AG09319 (cell line): ENCODE data around the gene SLC25A36.
"Not testable (repeated sequence)": the region's sequence is repeated elsewhere in the genome, so short reads cannot be mapped to it uniquely, and the experiment has no call there.

Experiments
- DNase-seq: peaks from one replicate; pipeline ENCODE4 v3.0.0-alpha.2; 2010; ENCODE audit warnings: low read depth; ENCODE audit errors: extremely low read depth
- TF ChIP-seq, protein P1 (sequence below): IDR thresholded peaks from 2 replicates; pipeline ENCODE4 v1.5.1; 2011; ENCODE audit warnings: low read depth, mild to moderate bottlenecking, inconsistent platforms, low read length, moderate library complexity

The SLC25A36 gene

DNA sequence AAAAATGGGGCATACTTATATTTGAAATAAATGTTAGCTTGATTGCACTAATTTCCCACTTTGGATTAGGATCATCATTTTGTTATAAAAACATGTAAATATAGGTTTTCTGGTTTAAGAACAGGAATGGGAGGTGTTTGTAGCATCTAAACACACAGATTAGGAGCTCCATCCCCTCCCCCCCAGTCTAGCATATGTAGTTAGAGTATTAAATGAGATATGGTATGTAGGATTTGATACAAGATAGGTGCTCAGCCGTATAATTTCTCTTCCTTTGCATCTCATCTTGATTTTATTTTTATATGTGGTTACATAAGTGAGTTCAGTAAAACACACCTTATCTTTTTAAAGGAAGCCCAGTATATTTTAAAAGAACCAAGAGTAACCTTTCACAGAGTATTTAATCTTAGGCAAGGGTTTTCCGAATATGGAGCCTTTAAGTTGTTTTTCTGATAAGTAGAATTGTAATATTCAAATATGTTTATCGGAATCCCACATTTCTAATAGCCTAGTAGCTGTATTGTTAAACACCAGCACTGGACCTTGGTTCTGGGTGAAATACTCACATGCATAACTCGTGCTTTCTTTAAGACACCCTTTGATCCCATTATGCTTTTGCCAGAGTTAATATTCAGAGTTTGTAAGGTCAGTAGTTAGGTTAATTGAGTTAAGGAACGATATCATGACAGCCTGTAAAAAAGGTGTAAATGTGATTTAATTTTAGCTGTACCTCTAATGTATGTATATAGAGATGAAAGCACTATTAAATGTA is 2.3 kb downstream of the SLC25A36 start:
- TF ChIP-seq, protein P1, sequence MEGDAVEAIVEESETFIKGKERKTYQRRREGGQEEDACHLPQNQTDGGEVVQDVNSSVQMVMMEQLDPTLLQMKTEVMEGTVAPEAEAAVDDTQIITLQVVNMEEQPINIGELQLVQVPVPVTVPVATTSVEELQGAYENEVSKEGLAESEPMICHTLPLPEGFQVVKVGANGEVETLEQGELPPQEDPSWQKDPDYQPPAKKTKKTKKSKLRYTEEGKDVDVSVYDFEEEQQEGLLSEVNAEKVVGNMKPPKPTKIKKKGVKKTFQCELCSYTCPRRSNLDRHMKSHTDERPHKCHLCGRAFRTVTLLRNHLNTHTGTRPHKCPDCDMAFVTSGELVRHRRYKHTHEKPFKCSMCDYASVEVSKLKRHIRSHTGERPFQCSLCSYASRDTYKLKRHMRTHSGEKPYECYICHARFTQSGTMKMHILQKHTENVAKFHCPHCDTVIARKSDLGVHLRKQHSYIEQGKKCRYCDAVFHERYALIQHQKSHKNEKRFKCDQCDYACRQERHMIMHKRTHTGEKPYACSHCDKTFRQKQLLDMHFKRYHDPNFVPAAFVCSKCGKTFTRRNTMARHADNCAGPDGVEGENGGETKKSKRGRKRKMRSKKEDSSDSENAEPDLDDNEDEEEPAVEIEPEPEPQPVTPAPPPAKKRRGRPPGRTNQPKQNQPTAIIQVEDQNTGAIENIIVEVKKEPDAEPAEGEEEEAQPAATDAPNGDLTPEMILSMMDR = no peak
- no peak for DNase-seq

DNA sequence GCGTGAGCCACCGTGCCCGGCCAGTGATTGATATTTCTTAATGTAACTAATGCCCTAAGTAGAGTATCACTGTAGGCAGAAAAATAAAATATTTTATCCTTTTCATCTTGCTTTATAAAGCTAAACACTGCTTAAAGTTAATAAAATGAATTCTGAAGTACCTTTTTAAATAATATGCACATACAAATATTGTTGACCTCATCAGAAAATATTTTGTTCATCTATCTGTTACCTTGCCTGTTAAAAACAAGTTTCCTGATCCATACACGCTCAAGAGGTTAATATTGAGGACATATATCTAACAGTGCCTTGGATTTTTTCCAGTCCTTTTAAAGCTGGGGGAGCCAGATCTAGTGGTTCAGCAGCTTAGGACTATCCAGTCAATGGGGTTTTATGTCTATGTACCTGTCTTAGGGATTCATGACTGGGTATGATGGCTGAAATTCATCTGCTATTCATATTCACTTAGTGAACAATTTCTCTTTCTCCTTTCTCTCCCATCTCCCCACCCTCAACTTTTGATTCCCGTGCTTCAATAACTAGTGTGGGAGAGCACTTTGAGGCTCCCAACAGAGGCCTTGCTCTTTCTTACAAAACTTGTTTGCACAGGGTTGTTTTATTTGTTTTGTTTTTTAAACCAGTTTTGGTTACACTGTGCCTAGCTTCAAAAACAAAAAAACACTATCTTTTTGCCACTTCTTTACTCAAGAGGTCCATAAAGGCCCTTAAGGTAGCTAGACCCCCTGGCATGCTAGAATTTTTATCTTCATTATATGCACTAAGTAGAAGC is 7.0 kb downstream of the SLC25A36 start:
- TF ChIP-seq, protein P1 = no peak
- DNase-seq = no peak

DNA sequence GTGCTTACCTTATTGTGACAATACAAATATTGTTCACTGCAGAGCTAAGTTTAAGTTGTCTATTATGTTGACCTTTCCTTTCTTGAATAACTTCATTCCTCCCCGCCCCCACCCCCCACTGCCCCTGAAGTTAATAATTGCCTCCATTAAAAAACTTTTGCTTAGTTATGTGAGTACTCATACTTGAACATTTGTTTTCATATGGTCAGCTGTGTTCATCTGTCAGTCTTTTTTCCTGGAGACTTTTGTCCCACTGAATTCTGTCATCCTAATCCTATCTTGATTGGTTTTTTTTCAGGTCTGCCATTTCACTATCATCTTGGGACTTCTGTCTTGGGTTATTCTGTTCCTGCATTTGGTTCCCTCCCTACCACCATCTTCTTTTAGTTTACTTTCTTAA is 8.5 kb downstream of the SLC25A36 start:
- no peak for DNase-seq
- TF ChIP-seq, protein P1 = no peak

DNA sequence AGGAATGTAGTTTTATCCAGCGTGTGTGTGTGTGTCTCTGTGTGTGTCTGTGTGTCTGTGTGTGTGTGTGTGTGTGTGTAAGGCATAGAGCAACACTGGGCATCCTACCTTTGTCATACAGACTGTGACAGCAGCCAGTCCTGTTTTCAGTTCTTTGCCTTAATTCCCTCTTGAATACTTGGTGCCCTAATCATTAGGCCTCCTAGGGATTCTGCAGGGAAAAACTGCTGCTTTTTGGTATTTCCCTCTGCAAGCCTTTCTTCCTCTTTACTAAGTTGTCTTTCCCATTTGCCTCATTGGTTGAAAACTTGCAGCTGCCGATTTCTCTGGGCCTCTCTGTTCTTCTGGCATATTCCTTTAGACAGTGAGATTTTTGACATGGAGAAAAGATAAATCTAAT is 9.2 kb downstream of the SLC25A36 start:
- TF ChIP-seq, protein P1 = no peak
- DNase-seq = no peak

DNA sequence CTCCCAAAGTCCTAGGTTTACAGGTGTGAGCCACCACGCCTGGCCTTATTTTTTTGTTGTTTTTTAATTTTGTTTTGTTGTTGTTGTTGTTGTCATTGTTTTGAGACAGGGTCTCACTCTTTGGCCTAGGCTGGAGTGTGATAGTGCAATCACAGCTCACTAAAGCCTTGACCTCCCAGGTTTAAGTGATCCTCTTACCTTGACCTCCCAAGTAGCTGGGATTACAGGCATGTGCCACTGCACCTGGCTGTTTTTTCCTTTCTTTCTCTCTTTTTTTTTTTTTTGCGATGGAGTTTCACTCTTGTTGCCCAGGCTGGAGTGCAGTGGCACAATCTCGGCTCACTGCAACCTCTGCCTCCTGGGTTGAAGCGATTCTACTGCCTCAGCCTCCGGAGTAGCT is 10.1 kb downstream of the SLC25A36 start:
- DNase-seq = not testable (repeated sequence)

DNA sequence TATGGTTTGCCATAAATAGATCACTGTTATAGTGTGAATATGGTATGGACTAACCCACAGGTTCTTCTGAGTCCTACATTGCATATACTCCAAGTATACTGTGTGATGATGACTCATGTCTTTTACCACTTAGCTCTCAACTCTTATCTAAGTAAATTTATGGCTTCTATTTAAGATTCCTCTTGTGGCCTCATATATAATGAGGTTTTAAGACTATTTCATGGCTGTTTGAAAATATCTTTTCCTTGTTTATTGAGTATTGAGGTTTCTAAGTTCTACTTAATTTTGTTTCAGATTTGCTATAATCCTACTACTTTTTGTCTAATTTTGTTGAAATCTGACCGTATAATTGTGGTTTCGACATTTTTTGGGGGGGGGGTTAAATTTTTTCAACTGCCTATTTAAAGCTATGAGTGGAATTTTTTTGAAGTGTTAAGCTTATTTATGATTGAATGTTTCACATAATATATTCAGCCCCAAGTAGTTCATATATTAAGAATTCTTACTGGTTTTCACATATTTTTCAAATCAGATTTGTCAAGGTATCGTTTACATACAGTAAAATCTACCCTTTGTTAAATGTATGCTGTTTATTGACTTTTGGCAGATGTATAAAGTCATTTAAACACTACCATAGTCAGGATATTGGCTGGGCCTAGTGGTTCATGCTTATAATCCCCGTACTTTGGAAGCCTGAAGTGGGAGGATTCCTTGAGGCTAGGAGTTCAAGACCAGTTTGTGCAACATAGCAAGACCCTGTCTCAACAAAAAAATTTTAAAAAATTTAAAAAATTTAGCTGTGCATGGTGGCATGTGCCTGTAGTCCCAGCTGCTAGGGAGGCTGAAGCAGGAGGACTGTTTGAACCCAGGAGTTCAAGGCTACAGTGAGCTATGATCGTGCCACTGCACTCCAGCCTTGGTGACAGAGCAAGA is 11.7 kb downstream of the SLC25A36 start:
- DNase-seq = no peak
- TF ChIP-seq, protein P1 = no peak

DNA sequence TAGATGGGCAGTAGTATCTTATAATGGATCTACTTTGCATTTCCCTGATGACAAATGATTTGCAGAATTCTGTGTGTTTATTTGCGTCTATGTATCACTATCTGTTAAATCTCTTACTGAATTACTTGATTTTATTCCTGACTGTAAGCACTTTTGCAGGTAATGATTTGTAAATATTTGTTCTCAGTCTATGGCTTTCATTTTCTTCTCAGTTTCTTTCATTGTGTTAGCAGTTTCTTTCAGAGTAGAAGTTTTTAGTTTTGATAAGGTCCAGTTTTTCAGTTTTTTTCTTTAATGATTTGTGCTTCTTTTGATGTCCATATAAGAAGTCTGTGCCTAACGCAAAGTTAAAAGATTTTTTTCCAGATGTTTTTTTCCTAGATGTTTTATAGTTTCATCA is 12.9 kb downstream of the SLC25A36 start:
- TF ChIP-seq, protein P1 = no peak
- no peak for DNase-seq
